Measurements from ENCODE around the gene UQCRHL.
"Not testable (repeated sequence)": the region's sequence is repeated elsewhere in the genome, so short reads cannot be mapped to it uniquely, and the experiment has no call there.

Gene UQCRHL

GRCh38 chr1:15807549-15807948 is at the start of gene UQCRHL:
Gene UQCRHL, minus strand, starts transcription at chr1:15807649. Its CDS starts 0 bp downstream, at chr1:15807649.
- DNase-seq (ENCODE audit: low read depth): not testable (repeated sequence)

- DNase-seq (ENCODE audit: low read depth): no peak
These were observed 49.4 kb upstream of the UQCRHL start for GRCh38 chr1:15856888-15857287.

- no peak for DNase-seq (ENCODE audit: low read depth)
These were observed 45.4 kb upstream of the UQCRHL start for GRCh38 chr1:15852828-15853302.

GRCh38 chr1:15852036-15852827 is 44.8 kb upstream of the UQCRHL start:
- DNase-seq (ENCODE audit: low read depth): no peak

GRCh38 chr1:15851210-15852035 is 44.0 kb upstream of the UQCRHL start:
- no peak for DNase-seq (ENCODE audit: low read depth)

- no peak for DNase-seq (ENCODE audit: low read depth)
These were observed 43.1 kb upstream of the UQCRHL start for GRCh38 chr1:15850471-15851001.

- DNase-seq (ENCODE audit: low read depth): no peak
These were observed 42.4 kb upstream of the UQCRHL start for GRCh38 chr1:15849775-15850324.

- DNase-seq (ENCODE audit: low read depth): no peak
These were observed 41.7 kb upstream of the UQCRHL start for GRCh38 chr1:15848929-15849774.

- no peak for DNase-seq (ENCODE audit: low read depth)
These were observed 40.9 kb upstream of the UQCRHL start for GRCh38 chr1:15848143-15848928.

GRCh38 chr1:15847893-15848142 is 40.4 kb upstream of the UQCRHL start:
- no peak for DNase-seq (ENCODE audit: low read depth)

GRCh38 chr1:15847100-15847892 is 39.8 kb upstream of the UQCRHL start, which contains the start of gene SPEN:
Gene SPEN, plus strand, starts transcription at chr1:15847707. Its CDS starts 361 bp downstream, at chr1:15848068.
- DNase-seq (ENCODE audit: low read depth): peak; percentile 80

- not testable (repeated sequence) for DNase-seq (ENCODE audit: low read depth)
These were observed 38.6 kb upstream of the UQCRHL start for GRCh38 chr1:15846056-15846455.

GRCh38 chr1:15843826-15844572 is 36.5 kb upstream of the UQCRHL start:
- DNase-seq (ENCODE audit: low read depth): no peak

- DNase-seq (ENCODE audit: low read depth): no peak
These were observed 31.3 kb upstream of the UQCRHL start for GRCh38 chr1:15838721-15839120.

GRCh38 chr1:15837931-15838330 is 30.5 kb upstream of the UQCRHL start:
- no peak for DNase-seq (ENCODE audit: low read depth)

GRCh38 chr1:15836772-15837669 is 29.6 kb upstream of the UQCRHL start:
- no peak for DNase-seq (ENCODE audit: low read depth)

- DNase-seq (ENCODE audit: low read depth): not testable (repeated sequence)
These were observed 29.0 kb upstream of the UQCRHL start for GRCh38 chr1:15836511-15836771.

GRCh38 chr1:15835741-15836510 is 28.5 kb upstream of the UQCRHL start:
- peak; percentile 97 for DNase-seq (ENCODE audit: low read depth)
